Measurements from ENCODE around the gene PRDX5.
"Not testable (repeated sequence)": the region's sequence is repeated elsewhere in the genome, so short reads cannot be mapped to it uniquely, and the experiment has no call there.

PRDX5 gene

DNA sequence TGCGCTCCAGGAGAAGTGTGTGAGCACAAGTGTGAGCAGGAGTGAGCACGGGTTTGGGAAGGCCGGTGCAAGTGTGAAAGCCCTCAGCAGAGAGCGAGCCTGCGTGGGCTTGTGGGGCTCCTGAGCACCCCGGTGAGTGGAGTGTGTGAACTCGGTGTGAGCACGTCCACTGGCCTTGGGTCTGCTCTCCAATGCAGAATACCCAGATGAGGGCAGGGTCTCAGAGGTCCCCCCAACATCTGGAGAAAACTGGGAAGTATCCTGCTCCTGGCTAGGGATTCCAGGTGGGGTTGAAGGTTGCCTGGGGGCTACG is 11.4 kb upstream of the PRDX5 start:
- H3K23ac ChIP-seq (ENCODE audit: low read depth, low read length, poor library complexity) = peak overlapping the region; percentile 95
- no peak overlapping the region for H4K91ac ChIP-seq (ENCODE audit: low read depth, low read length, poor library complexity)
- H3K4ac ChIP-seq (ENCODE audit: low read length) = no peak overlapping the region
- no peak overlapping the region for H2BK120ac ChIP-seq (ENCODE audit: low read depth, low read length)
- WGBS, 2 donors (ENCODE audit: extremely low coverage in 2 of 2, insufficient read length in 2 of 2, insufficient replicate concordance in 1 of 2) = no CpG with 5 or more reads among the region's 9 CpGs
- H3K4me1 ChIP-seq (ENCODE audit: control insufficient read depth in 2 of 2, insufficient read depth in 1 of 2, low read depth in 1 of 2, low read length in 2 of 2) = peaks cover 9 to 12% of the 10 kb centered on the region in 2 donors
- H3K27me3 ChIP-seq (ENCODE audit: control insufficient read depth in 3 of 3, insufficient read depth in 3 of 3, low read depth in 1 of 3, low read length in 3 of 3) = peaks cover 0 to 17% (median 5%) of the 10 kb centered on the region in 3 experiments
- H3K27ac ChIP-seq (replicated peaks; ENCODE audit: low read length) = no peak overlapping the region
- peak overlapping the region; percentile 7 for H2BK5ac ChIP-seq (ENCODE audit: low read length)
- H3K9ac ChIP-seq (ENCODE audit: low read depth, low read length, poor library complexity) = peak overlapping the region; percentile 97
- H3K9me3 ChIP-seq (replicated peaks in 1 of 2; ENCODE audit: control insufficient read depth in 2 of 2, insufficient read depth in 1 of 2, low read depth in 1 of 2, low read length in 2 of 2) = no peaks in the 10 kb centered on the region
- H3K79me1 ChIP-seq (ENCODE audit: low read depth, low read length) = peaks cover 10% of the 10 kb centered on the region
- H3K18ac ChIP-seq (ENCODE audit: low read length) = peak overlapping the region; percentile 82
- H2AK5ac ChIP-seq (ENCODE audit: low read depth, low read length) = no peak overlapping the region
- H2BK15ac ChIP-seq (ENCODE audit: low read length) = peak overlapping the region; percentile 3
- H3K4me2 ChIP-seq (ENCODE audit: insufficient read depth, low read length, poor library complexity, severe bottlenecking) = peak overlapping the region; percentile 91
- H4K8ac ChIP-seq (ENCODE audit: low read depth, low read length) = no peak overlapping the region
- peak overlapping the region; percentile 94 for H2AFZ ChIP-seq (ENCODE audit: low read length)
- DNase-seq (ENCODE audit: low spot score) = no peak
- no peak overlapping the region for H3K14ac ChIP-seq (ENCODE audit: low read length)
- peaks cover 3 to 10% of the 10 kb centered on the region in 2 donors for H3K36me3 ChIP-seq (replicated peaks in 1 of 2; ENCODE audit: control insufficient read depth in 2 of 2, insufficient read depth in 2 of 2, low read length in 2 of 2)
- peak overlapping the region; percentile 75 for H2BK12ac ChIP-seq (ENCODE audit: low read length)
- peak overlapping the region; percentile 88 to 92 for H3K4me3 ChIP-seq (ENCODE audit: low read length in 2 of 2)

DNA sequence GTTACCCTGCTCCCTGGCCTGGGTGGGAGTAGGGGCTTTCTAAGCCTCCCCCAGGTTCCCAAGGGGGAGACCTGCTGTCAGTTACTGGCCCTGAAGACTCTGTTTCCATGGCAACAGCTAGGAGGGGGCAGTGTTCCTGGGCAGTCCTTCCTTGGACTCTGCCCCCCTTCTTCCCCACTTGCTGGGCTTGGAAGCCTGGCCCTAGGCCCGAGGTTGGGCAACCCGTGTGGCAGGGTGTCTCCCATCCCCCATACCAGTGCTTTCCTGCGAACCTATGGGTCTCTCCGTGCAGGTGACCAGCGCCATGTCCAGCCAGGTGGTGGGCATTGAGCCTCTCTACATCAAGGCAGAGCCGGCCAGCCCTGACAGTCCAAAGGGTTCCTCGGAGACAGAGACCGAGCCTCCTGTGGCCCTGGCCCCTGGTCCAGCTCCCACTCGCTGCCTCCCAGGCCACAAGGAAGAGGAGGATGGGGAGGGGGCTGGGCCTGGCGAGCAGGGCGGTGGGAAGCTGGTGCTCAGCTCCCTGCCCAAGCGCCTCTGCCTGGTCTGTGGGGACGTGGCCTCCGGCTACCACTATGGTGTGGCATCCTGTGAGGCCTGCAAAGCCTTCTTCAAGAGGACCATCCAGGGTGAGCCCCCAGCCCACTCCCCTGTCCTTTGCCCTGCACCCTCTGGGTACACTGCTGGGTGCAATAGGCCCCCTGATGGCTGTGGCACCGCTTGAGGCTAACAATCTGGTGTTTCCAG is 10.9 kb upstream of the PRDX5 start:
- Histone ChIP-seq H2BK15ac (ENCODE audit: low read length) (no peak overlapping the region), H2AFZ (ENCODE audit: low read length) (no peak overlapping the region), H3K9ac (ENCODE audit: low read depth, low read length, poor library complexity) (peak overlapping the region; percentile 7), H2BK12ac (ENCODE audit: low read length) (no peak overlapping the region), H3K4me1 (ENCODE audit: control insufficient read depth in 2 of 2, insufficient read depth in 1 of 2, low read depth in 1 of 2, low read length in 2 of 2) (peaks cover 9 to 12% of the 10 kb centered on the region in 2 donors), H2BK120ac (ENCODE audit: low read depth, low read length) (no peak overlapping the region), H2BK5ac (ENCODE audit: low read length) (peak overlapping the region; percentile 7), H3K4ac (ENCODE audit: low read length) (no peak overlapping the region), H3K79me1 (ENCODE audit: low read depth, low read length) (peaks cover 10% of the 10 kb centered on the region), H3K4me3 (ENCODE audit: low read length in 2 of 2) (peak overlapping the region; percentile 88 to 92), H2AK5ac (ENCODE audit: low read depth, low read length) (peak overlapping the region; percentile 94), H3K4me2 (ENCODE audit: insufficient read depth, low read length, poor library complexity, severe bottlenecking) (peak overlapping the region; percentile 91), H4K8ac (ENCODE audit: low read depth, low read length) (no peak overlapping the region), H3K36me3 (replicated peaks in 1 of 2; ENCODE audit: control insufficient read depth in 2 of 2, insufficient read depth in 2 of 2, low read length in 2 of 2) (peaks cover 3 to 10% of the 10 kb centered on the region in 2 donors), H3K27me3 (ENCODE audit: control insufficient read depth in 3 of 3, insufficient read depth in 3 of 3, low read depth in 1 of 3, low read length in 3 of 3) (peaks cover 0 to 12% (median 0%) of the 10 kb centered on the region in 3 experiments), H4K91ac (ENCODE audit: low read depth, low read length, poor library complexity) (no peak overlapping the region), H3K23ac (ENCODE audit: low read depth, low read length, poor library complexity) (no peak overlapping the region), H3K9me3 (replicated peaks in 1 of 2; ENCODE audit: control insufficient read depth in 2 of 2, insufficient read depth in 1 of 2, low read depth in 1 of 2, low read length in 2 of 2) (no peaks in the 10 kb centered on the region), H3K18ac (ENCODE audit: low read length) (no peak overlapping the region), H3K14ac (ENCODE audit: low read length) (no peak overlapping the region), H3K27ac (replicated peaks; ENCODE audit: low read length) (no peak overlapping the region)
- no peak for DNase-seq (ENCODE audit: low spot score)
- no CpG with 5 or more reads among the region's 15 CpGs for WGBS, 2 donors (ENCODE audit: extremely low coverage in 2 of 2, insufficient read length in 2 of 2, insufficient replicate concordance in 1 of 2)

DNA sequence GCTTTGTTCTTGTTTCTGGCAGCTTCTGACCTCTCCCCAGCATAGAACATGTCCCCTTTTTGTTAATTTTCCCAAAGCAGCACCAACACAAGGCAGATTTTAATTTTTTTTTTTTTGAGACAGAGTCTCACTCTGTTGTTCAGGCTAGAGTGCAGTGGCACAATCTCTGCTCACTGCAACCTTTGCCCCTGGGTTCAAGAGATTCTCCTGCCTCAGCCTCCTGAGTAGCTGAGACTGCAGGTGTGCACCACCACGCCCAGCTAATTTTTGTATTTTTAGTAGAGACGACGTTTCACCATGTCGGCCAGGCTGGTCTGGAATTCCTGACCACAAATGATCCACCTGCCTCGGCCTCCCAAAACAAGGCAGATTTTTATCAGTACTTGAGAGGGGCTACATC is 10.1 kb upstream of the PRDX5 start:
- H3K9me3 ChIP-seq (replicated peaks in 1 of 2; ENCODE audit: control insufficient read depth in 2 of 2, insufficient read depth in 1 of 2, low read depth in 1 of 2, low read length in 2 of 2); H4K8ac ChIP-seq (ENCODE audit: low read depth, low read length); H2AFZ ChIP-seq (ENCODE audit: low read length); H2BK12ac ChIP-seq (ENCODE audit: low read length); H3K4me3 ChIP-seq (ENCODE audit: low read length in 2 of 2); H3K18ac ChIP-seq (ENCODE audit: low read length); H3K9ac ChIP-seq (ENCODE audit: low read depth, low read length, poor library complexity); DNase-seq (ENCODE audit: low spot score); H2AK5ac ChIP-seq (ENCODE audit: low read depth, low read length); H2BK5ac ChIP-seq (ENCODE audit: low read length); H4K91ac ChIP-seq (ENCODE audit: low read depth, low read length, poor library complexity); H3K14ac ChIP-seq (ENCODE audit: low read length); H2BK15ac ChIP-seq (ENCODE audit: low read length); H3K36me3 ChIP-seq (replicated peaks in 1 of 2; ENCODE audit: control insufficient read depth in 2 of 2, insufficient read depth in 2 of 2, low read length in 2 of 2); H2BK120ac ChIP-seq (ENCODE audit: low read depth, low read length); H3K4me2 ChIP-seq (ENCODE audit: insufficient read depth, low read length, poor library complexity, severe bottlenecking); H3K27ac ChIP-seq (replicated peaks; ENCODE audit: low read length); H3K79me1 ChIP-seq (ENCODE audit: low read depth, low read length); H3K23ac ChIP-seq (ENCODE audit: low read depth, low read length, poor library complexity); H3K4ac ChIP-seq (ENCODE audit: low read length): not testable (repeated sequence)
- peaks cover 0 to 12% (median 0%) of the 10 kb centered on the region in 3 experiments for H3K27me3 ChIP-seq (ENCODE audit: control insufficient read depth in 3 of 3, insufficient read depth in 3 of 3, low read depth in 1 of 3, low read length in 3 of 3)
- peaks cover 9 to 12% of the 10 kb centered on the region in 2 donors for H3K4me1 ChIP-seq (ENCODE audit: control insufficient read depth in 2 of 2, insufficient read depth in 1 of 2, low read depth in 1 of 2, low read length in 2 of 2)
- WGBS, 2 donors (ENCODE audit: extremely low coverage in 2 of 2, insufficient read length in 2 of 2, insufficient replicate concordance in 1 of 2) = no CpG with 5 or more reads among the region's 5 CpGs

DNA sequence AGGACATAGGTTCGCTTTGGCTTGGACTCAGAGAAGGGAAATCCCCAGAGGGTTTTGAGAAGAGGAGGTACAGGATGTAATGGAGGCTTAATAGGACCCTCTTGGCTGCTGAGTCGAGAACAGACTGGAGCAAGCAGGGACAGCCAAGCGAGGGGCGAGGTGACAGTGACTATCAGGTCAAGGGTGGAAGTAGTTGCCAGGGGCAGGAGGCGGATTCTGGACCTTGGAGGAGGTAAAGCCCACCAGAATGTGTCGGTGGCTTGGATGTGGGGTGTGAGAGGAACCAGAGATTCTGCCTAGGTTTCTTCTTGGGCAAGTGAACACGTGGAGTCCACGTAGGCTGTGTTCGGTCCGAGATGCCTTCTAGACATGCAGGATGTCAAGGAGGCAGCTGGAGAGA is 5.0 kb upstream of the PRDX5 start:
- Histone ChIP-seq H3K4ac (ENCODE audit: low read length) (no peak overlapping the region), H3K14ac (ENCODE audit: low read length) (no peak overlapping the region), H2BK120ac (ENCODE audit: low read depth, low read length) (no peak overlapping the region), H4K8ac (ENCODE audit: low read depth, low read length) (no peak overlapping the region), H3K79me1 (ENCODE audit: low read depth, low read length) (peaks cover 22% of the 10 kb centered on the region), H3K18ac (ENCODE audit: low read length) (no peak overlapping the region), H3K36me3 (replicated peaks in 1 of 2; ENCODE audit: control insufficient read depth in 2 of 2, insufficient read depth in 2 of 2, low read length in 2 of 2) (peaks cover 12 to 27% of the 10 kb centered on the region in 2 donors), H3K27me3 (ENCODE audit: control insufficient read depth in 3 of 3, insufficient read depth in 3 of 3, low read depth in 1 of 3, low read length in 3 of 3) (no peaks in the 10 kb centered on the region), H3K27ac (replicated peaks; ENCODE audit: low read length) (no peak overlapping the region), H3K4me2 (ENCODE audit: insufficient read depth, low read length, poor library complexity, severe bottlenecking) (no peak overlapping the region), H3K9ac (ENCODE audit: low read depth, low read length, poor library complexity) (no peak overlapping the region), H2BK12ac (ENCODE audit: low read length) (no peak overlapping the region), H2BK5ac (ENCODE audit: low read length) (no peak overlapping the region), H4K91ac (ENCODE audit: low read depth, low read length, poor library complexity) (no peak overlapping the region), H3K9me3 (replicated peaks in 1 of 2; ENCODE audit: control insufficient read depth in 2 of 2, insufficient read depth in 1 of 2, low read depth in 1 of 2, low read length in 2 of 2) (peaks cover 0 to 2% of the 10 kb centered on the region in 2 donors), H3K4me1 (ENCODE audit: control insufficient read depth in 2 of 2, insufficient read depth in 1 of 2, low read depth in 1 of 2, low read length in 2 of 2) (peaks cover 0 to 4% of the 10 kb centered on the region in 2 donors), H2AK5ac (ENCODE audit: low read depth, low read length) (no peak overlapping the region), H3K4me3 (ENCODE audit: low read length in 2 of 2) (no peak overlapping the region), H3K23ac (ENCODE audit: low read depth, low read length, poor library complexity) (no peak overlapping the region), H2AFZ (ENCODE audit: low read length) (no peak overlapping the region), H2BK15ac (ENCODE audit: low read length) (no peak overlapping the region)
- DNase-seq (ENCODE audit: low spot score) = no peak
- no CpG with 5 or more reads among the region's 10 CpGs for WGBS, 2 donors (ENCODE audit: extremely low coverage in 2 of 2, insufficient read length in 2 of 2, insufficient replicate concordance in 1 of 2)

Measured in neuronal stem cell (in vitro differentiated cells).